HFFc6 (cell line): Measurements from ENCODE around the gene NOS1AP. TPM values are rescaled to one million over a fixed set of nuclear protein-coding genes. Genes with fewer than 3 reads are reported as not detected.
"Not testable (repeated sequence)": the region's sequence is repeated elsewhere in the genome, so short reads cannot be mapped to it uniquely, and the experiment has no call there.

Source experiments
- DNase-seq: peaks from one replicate; pipeline ENCODE4 v3.0.0-alpha.2; 2018
- H3K27ac Mint-ChIP-seq: 2 replicates; pipeline ENCODE4 v1.8.0; 2020; ENCODE audit warnings: mild to moderate bottlenecking, mixed read lengths
- H3K27me3 Mint-ChIP-seq: 2 replicates; pipeline ENCODE4 v1.8.0; 2021; ENCODE audit warnings: mild to moderate bottlenecking, moderate library complexity, mixed read lengths; ENCODE audit not compliant: insufficient read depth
- H3K36me3 Mint-ChIP-seq: 2 replicates; pipeline ENCODE4 v1.8.0; 2021; ENCODE audit warnings: low read depth, mixed read lengths
- H3K4me1 Mint-ChIP-seq: 2 replicates; pipeline ENCODE4 v1.8.0; 2020; ENCODE audit warnings: low read depth, mixed read lengths
- H3K4me3 Mint-ChIP-seq: 2 replicates; pipeline ENCODE4 v1.8.0; 2020; ENCODE audit warnings: mild to moderate bottlenecking, moderate library complexity, mixed read lengths
- H3K9me3 Mint-ChIP-seq: 2 replicates; pipeline ENCODE4 v1.8.0; 2020; ENCODE audit warnings: mild to moderate bottlenecking, mixed read lengths
- CTCF ChIP-seq: fragments of 200-600 bp; sonication (generic); IDR thresholded peaks from 2 replicates; pipeline ENCODE4 v1.5.0; 2021; ENCODE audit warnings: antibody characterized with exemption, mild to moderate bottlenecking
- total RNA-seq, 6 experiments: library from RNA; stranded (reverse); fragmentation: NEBNext Ultra II Directional; extraction: Animal tissue kit (Norgen Biotek cat#: 25700); gene quantifications; 2 replicates in 1 of 6; 3 replicates in 5 of 6; pipeline ENCODE4 v1.2.3, GENCODE V29; 2021

NOS1AP gene
- total RNA-seq, 6 experiments from 2014 or later, result 0.11 to 0.62 (median 0.29) TPM

DNA sequence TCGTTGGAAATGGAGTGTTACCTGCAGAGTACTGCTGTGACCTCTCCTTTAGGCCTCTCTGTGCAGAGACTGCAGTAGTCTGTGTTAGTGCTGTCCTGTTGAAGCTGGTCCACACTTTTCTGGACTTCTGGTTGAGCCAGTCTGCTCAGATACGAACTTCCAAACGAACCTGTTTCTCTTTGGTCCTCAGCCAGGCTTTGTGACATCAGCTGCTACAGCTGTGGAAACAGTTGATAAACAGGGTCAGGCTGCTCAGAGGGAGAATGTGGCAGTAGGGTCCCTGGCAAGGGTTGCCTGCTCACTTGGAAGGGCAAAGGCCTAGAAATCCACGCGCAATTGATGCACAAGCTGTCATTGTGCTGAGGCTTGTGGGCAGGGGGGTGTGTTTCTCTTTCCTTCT, 98.8 kb downstream of the NOS1AP start:
- Mint-ChIP-seq H3K4me1 (no peaks in the 10 kb centered on the region; the same call in 1 of the 2 replicates), H3K27ac (no peak overlapping the region), H3K27me3 (peaks cover 16% of the 10 kb centered on the region), H3K9me3 (no peaks in the 10 kb centered on the region), H3K36me3 (no peaks in the 10 kb centered on the region), H3K4me3 (no peak overlapping the region)
- no peak for TF ChIP-seq CTCF
- DNase-seq, result no peak

- H3K4me3 Mint-ChIP-seq, result no peak overlapping the region
- DNase-seq, result no peak
Observed at GRCh38 chr1:162169031-162169790, 99.7 kb downstream of the NOS1AP start.

GRCh38 chr1:162171111-162171510, 101.6 kb downstream of the NOS1AP start:
- no peak for DNase-seq
- Mint-ChIP-seq H3K4me3 (no peak overlapping the region), H3K36me3 (no peaks in the 10 kb centered on the region), H3K27ac (no peak overlapping the region), H3K9me3 (no peaks in the 10 kb centered on the region), H3K27me3 (peaks cover 16% of the 10 kb centered on the region), H3K4me1 (no peaks in the 10 kb centered on the region; the same call in 1 of the 2 replicates)
- no peak for TF ChIP-seq CTCF

More at GRCh38 chr1:162169031-162169790, 99.7 kb downstream of the NOS1AP start:
- H3K27me3 Mint-ChIP-seq, result peaks cover 16% of the 10 kb centered on the region
- no peaks in the 10 kb centered on the region for H3K36me3 Mint-ChIP-seq
- no peaks in the 10 kb centered on the region for H3K9me3 Mint-ChIP-seq
- no peaks in the 10 kb centered on the region; the same call in 1 of the 2 replicates for H3K4me1 Mint-ChIP-seq
- no peak for TF ChIP-seq CTCF
- no peak overlapping the region for H3K27ac Mint-ChIP-seq

- H3K9me3 Mint-ChIP-seq, result no peaks in the 10 kb centered on the region
- peaks cover 8% of the 10 kb centered on the region for H3K27me3 Mint-ChIP-seq
- no peak for TF ChIP-seq CTCF
- H3K27ac Mint-ChIP-seq, result no peak overlapping the region
- no peak overlapping the region for H3K4me3 Mint-ChIP-seq
- no peak for DNase-seq
- no peaks in the 10 kb centered on the region for H3K36me3 Mint-ChIP-seq
- H3K4me1 Mint-ChIP-seq, result peaks cover 6% of the 10 kb centered on the region; the same call in 1 of the 2 replicates
Observed at GRCh38 chr1:162172311-162173102, 103.0 kb downstream of the NOS1AP start.

GRCh38 chr1:162173607-162174006, 104.1 kb downstream of the NOS1AP start:
- H3K36me3 Mint-ChIP-seq, H3K27ac Mint-ChIP-seq, DNase-seq, H3K4me3 Mint-ChIP-seq, H3K27me3 Mint-ChIP-seq, H3K9me3 Mint-ChIP-seq, H3K4me1 Mint-ChIP-seq: not testable (repeated sequence)

GRCh38 chr1:162174027-162174426, 104.5 kb downstream of the NOS1AP start:
- H3K4me1 Mint-ChIP-seq, H3K36me3 Mint-ChIP-seq, H3K27me3 Mint-ChIP-seq, H3K4me3 Mint-ChIP-seq, H3K9me3 Mint-ChIP-seq, DNase-seq, H3K27ac Mint-ChIP-seq: not testable (repeated sequence)
